Esophagus squamous epithelium (tissue), 5 donors: ENCODE measurements around the gene CENPP. TPM values are rescaled to one million over a fixed set of nuclear protein-coding genes. Genes with fewer than 3 reads are reported as not detected.

Source experiments
- DNase-seq: peaks from one replicate; lab custom pipeline; 2025; lab: John Stamatoyannopoulos, UW
- H3K27ac ChIP-seq, 4 donors: fragments of 200-600 bp; sonication (generic); one replicate each; pipeline ENCODE4 v1.5.1; 2016 to 2019; ENCODE audit warnings: mild to moderate bottlenecking in 1 of 4
- H3K27me3 ChIP-seq, 4 donors: fragments of 200-600 bp; sonication (generic); 1 replicate in 3 of 4; 2 replicates in 1 of 4; pipeline versions ENCODE4 v1.5.1 to v1.6.0; 2017 to 2021; ENCODE audit warnings: antibody characterized with exemption in 1 of 4
- H3K36me3 ChIP-seq, 3 donors: fragments of 200-600 bp; sonication (generic); one replicate each; pipeline ENCODE4 v1.5.1; 2016 to 2019
- H3K4me1 ChIP-seq, 3 donors: fragments of 200-600 bp; sonication (generic); one replicate each; pipeline ENCODE4 v1.5.1; 2017 to 2019
- H3K4me3 ChIP-seq, 4 donors: fragments of 200-600 bp; sonication (generic); 1 replicate in 3 of 4; 2 replicates in 1 of 4; pipeline ENCODE4 v1.5.1; 2016 to 2019; ENCODE audit warnings: mild to moderate bottlenecking in 2 of 4, moderate library complexity in 1 of 4
- H3K9me3 ChIP-seq, 3 donors: fragments of 200-600 bp; sonication (generic); one replicate each; pipeline ENCODE4 v1.5.1; 2016 to 2019
- POLR2A ChIP-seq, 4 donors: fragments of 450-650 bp; IDR thresholded peaks; one replicate each; pipeline ENCODE4 v1.6.1; 2017; ENCODE audit warnings: antibody characterized with exemption in 4 of 4, mild to moderate bottlenecking in 4 of 4, moderate library complexity in 3 of 4
- WGBS, 2 donors: methylation state at CpG; one replicate each; pipeline ENCODE4 v1.1.5; 2018; 5-methylcytosine and 5-hydroxymethylcytosine counted together
- intact Hi-C: fragments of 100-400 bp; cut with DNase I; formaldehyde crosslinking; loops from one replicate; pipeline ENCODE4 v1.15.0; 2022
- total RNA-seq, 4 donors: library from RNA; depleted of rRNA; stranded (reverse); fragments of >200 nt; gene quantifications; one replicate each; pipeline ENCODE4 v1.1.0, GENCODE V29; 2016
- TF ChIP-seq, protein P1 (sequence below), 6 experiments: fragments of 450-650 bp in 4 of 6; fragments of 200-600 bp in 2 of 6; sonication (generic) in 2 of 6; IDR thresholded peaks; one replicate each; pipeline ENCODE4 v1.5.1; 2016 to 2019; ENCODE audit warnings: antibody characterized with exemption in 6 of 6, mild to moderate bottlenecking in 4 of 6, moderate library complexity in 4 of 6
- donor health status: DM: yes; HTN: yes; CAD: no.

Gene CENPP
- total RNA-seq, 4 donors from 2014 or later, result 6.0 to 10.7 (median 7.5) TPM

DNA sequence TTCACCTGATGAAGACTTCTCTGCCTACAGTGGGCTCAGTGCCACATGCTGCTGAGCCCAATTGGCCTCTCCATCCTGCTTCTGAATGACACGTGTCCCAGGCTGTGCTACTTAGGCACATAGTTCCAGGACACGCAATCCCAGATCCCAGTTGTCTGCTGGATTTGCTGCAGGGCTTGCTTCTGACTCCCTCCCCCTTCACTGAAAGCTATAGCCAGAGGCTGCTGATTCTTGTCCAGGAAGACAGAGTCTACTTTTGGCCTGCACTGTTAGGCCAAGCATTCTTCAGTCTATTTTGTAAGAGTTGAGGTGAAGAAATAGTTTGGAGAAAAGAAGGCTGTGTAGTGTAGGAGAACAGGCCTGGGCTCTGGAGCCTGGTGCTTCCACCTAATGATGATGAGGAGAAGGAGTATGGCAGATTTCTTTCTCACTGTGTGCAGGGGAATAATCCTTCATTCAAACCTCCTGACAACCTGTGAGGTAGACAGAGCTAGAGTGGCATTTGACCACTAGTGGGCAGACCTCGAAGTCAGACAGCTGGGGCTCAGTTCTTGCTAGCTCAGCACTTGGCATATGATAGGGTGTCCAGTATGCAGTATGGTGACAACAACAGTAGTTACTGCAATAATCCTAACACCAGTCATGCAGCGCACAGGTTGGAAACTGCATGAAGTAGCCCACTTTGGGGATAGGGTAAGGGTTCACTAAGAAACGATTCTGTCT lies 176.1 kb downstream of the CENPP start:
- H3K4me1 ChIP-seq, result peaks cover 4 to 51% (median 33%) of the 10 kb centered on the region in 3 donors
- 80 to 98% methylated on average over 2 to 5 of the region's 5 CpGs for WGBS, 2 donors
- H3K9me3 ChIP-seq, result no peaks in the 10 kb centered on the region
- intact Hi-C loops, result loop anchor here (10.0 kb wide), 1 partner anchor 93 kb away; no protein-coding TSS in a partner anchor
- DNase-seq, result no peak
- H3K27ac ChIP-seq, result peak overlapping the region; percentile 20 to 60 (median 44)
- H3K27me3 ChIP-seq, result no peaks in the 10 kb centered on the region
- no peak overlapping the region for H3K4me3 ChIP-seq
- H3K36me3 ChIP-seq, result no peaks in the 10 kb centered on the region
- TF ChIP-seq, protein P1, sequence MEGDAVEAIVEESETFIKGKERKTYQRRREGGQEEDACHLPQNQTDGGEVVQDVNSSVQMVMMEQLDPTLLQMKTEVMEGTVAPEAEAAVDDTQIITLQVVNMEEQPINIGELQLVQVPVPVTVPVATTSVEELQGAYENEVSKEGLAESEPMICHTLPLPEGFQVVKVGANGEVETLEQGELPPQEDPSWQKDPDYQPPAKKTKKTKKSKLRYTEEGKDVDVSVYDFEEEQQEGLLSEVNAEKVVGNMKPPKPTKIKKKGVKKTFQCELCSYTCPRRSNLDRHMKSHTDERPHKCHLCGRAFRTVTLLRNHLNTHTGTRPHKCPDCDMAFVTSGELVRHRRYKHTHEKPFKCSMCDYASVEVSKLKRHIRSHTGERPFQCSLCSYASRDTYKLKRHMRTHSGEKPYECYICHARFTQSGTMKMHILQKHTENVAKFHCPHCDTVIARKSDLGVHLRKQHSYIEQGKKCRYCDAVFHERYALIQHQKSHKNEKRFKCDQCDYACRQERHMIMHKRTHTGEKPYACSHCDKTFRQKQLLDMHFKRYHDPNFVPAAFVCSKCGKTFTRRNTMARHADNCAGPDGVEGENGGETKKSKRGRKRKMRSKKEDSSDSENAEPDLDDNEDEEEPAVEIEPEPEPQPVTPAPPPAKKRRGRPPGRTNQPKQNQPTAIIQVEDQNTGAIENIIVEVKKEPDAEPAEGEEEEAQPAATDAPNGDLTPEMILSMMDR (IDR thresholded peaks at IDR 0.05), result peak in 5 of 6 experiments; percentile 21 to 52 (median 37)
- TF ChIP-seq POLR2A (IDR thresholded peaks at IDR 0.05), result no peak

DNA sequence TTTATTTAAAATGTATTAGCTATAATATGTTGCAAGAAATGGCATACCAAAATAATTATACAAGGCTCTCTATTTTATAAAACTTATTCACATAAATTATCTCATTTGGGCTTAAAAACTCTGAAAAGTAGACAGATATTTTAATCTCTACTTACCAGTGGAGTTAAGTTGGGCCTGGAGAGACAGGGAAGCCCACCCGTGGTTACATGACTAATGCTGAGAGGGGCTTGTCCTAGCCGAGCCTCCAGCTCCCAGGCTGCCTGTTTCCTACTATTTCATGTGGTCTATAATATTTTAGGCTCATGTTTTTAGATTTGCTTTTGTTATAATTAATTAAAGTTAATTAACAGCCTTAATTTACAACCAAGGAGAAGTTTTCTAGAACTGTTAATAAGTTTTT lies 177.4 kb downstream of the CENPP start:
- TF ChIP-seq, protein P1 (IDR thresholded peaks at IDR 0.05), result no peak
- no peak for TF ChIP-seq POLR2A (IDR thresholded peaks at IDR 0.05)
- Histone ChIP-seq H3K27me3 (no peaks in the 10 kb centered on the region), H3K4me1 (peaks cover 4 to 64% (median 46%) of the 10 kb centered on the region in 3 donors), H3K27ac (no peak overlapping the region), H3K4me3 (no peak overlapping the region), H3K9me3 (no peaks in the 10 kb centered on the region), H3K36me3 (no peaks in the 10 kb centered on the region)
- intact Hi-C loops, result loop anchor here (10.0 kb wide), 1 partner anchor 92 kb away; no protein-coding TSS in a partner anchor
- 81 to 83% methylated on average over 2 of the region's 2 CpGs for WGBS, 2 donors
- DNase-seq, result no peak

DNA sequence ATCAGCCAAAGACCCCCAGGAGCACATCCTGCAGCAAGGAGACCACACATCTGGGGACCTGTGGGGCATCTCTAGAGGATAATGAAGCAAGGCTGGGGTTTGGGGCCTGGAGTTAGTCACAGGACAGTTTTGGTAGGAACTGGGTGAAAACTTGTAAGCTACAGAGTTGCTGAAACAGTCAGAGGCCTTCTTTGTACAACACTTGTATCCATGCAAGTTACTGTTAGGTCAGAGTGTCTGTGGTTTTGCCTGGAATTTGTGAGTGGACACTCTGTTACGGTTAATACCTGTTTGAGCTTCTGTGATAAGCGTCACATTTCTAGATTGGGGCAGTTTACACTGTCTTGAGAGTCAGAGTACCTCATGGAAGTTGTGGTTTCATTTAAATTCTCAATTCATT lies 179.1 kb downstream of the CENPP start:
- no peak for DNase-seq
- H3K4me3 ChIP-seq, result no peak overlapping the region
- no peaks in the 10 kb centered on the region for H3K9me3 ChIP-seq
- H3K36me3 ChIP-seq, result no peaks in the 10 kb centered on the region
- peak overlapping the region in 3 of 4 donors; percentile 22 to 87 (median 83) for H3K27ac ChIP-seq
- WGBS, 2 donors, result 90 to 96% methylated on average over 2 of the region's 2 CpGs
- peaks cover 4 to 73% (median 48%) of the 10 kb centered on the region in 3 donors for H3K4me1 ChIP-seq
- H3K27me3 ChIP-seq, result no peaks in the 10 kb centered on the region
- intact Hi-C loops, result loop anchor here (10.0 kb wide), 1 partner anchor 90 kb away; no protein-coding TSS in a partner anchor
- TF ChIP-seq, protein P1 (IDR thresholded peaks at IDR 0.05), result no peak
- no peak for TF ChIP-seq POLR2A (IDR thresholded peaks at IDR 0.05)

DNA sequence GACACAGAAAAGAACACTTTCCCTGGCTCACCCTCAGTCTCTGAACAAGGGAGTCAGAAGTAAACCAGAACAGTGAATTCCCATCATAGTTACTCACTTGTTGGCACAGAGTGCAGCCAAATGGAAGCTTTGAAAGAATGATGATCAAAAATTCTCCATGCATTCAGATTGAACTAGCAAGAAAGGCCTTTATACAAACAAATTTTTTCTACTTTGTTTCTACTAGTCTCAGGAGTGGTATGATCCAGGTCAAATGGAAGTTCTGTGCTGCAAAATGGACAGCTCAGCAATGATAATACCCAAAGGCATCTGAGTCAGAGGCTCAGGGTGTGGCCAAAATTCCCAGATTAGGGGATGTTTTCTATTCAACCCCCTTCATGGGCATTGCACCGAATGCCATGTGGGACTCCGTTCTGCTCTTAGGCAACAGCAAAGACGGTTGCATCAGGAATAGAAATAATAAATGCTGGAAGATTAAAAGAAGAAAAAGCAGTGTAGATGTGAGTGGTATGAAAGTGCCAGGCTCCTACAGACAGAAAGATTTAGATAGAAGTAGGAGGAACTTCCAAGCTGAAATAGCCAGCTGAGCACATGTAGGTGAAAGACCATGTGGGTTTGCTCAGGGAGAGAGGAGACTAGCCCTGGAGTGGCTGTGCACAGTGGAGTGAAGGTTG lies 180.6 kb downstream of the CENPP start:
- peak; percentile 1 for DNase-seq
- H3K4me3 ChIP-seq, result no peak overlapping the region
- H3K4me1 ChIP-seq, result peaks cover 4 to 71% (median 48%) of the 10 kb centered on the region in 3 donors
- no peaks in the 10 kb centered on the region for H3K9me3 ChIP-seq
- 10 to 22% methylated on average over 3 of the region's 3 CpGs for WGBS, 2 donors
- H3K27me3 ChIP-seq, result no peaks in the 10 kb centered on the region
- H3K36me3 ChIP-seq, result no peaks in the 10 kb centered on the region
- H3K27ac ChIP-seq, result peak overlapping the region; percentile 64 to 87 (median 75)
- TF ChIP-seq, protein P1 (IDR thresholded peaks at IDR 0.05), result no peak
- no peak for TF ChIP-seq POLR2A (IDR thresholded peaks at IDR 0.05)
- intact Hi-C loops, result loop anchor here (10.0 kb wide), 1 partner anchor 88 kb away; no protein-coding TSS in a partner anchor
